Neuronal stem cell (in vitro differentiated cells): Measurements from ENCODE around the gene FAM53A.
A peak's percentile ranks its signal among the peaks of the same experiment; 100 is the strongest.

Experiments
- DNase-seq: peaks from one replicate; pipeline ENCODE4 v3.0.0-alpha.2; 2013; ENCODE audit warnings: low spot score
- H2AFZ ChIP-seq: one replicate; pipeline ENCODE4 v1.6.1; 2013; ENCODE audit warnings: mild to moderate bottlenecking, low read length, inconsistent platforms
- H2AK5ac ChIP-seq: 2 replicates; pipeline ENCODE4 v1.6.1; 2013; ENCODE audit warnings: low read depth, mild to moderate bottlenecking, inconsistent platforms, low read length, moderate library complexity, mixed read lengths
- H2BK120ac ChIP-seq: 2 replicates; pipeline ENCODE4 v1.6.1; 2013; ENCODE audit warnings: low read depth, mild to moderate bottlenecking, inconsistent platforms, low read length, moderate library complexity, mixed read lengths
- H2BK12ac ChIP-seq: one replicate; pipeline ENCODE4 v1.6.1; 2013; ENCODE audit warnings: low read length, inconsistent platforms
- H2BK15ac ChIP-seq: 2 replicates; pipeline ENCODE4 v1.6.1; 2013; ENCODE audit warnings: mild to moderate bottlenecking, low read length, inconsistent platforms, mixed read lengths
- H2BK5ac ChIP-seq: one replicate; pipeline ENCODE4 v1.6.1; 2013; ENCODE audit warnings: inconsistent platforms, mild to moderate bottlenecking, low read length, moderate library complexity
- H3K14ac ChIP-seq: one replicate; pipeline ENCODE4 v1.6.1; 2013; ENCODE audit warnings: low read length, inconsistent platforms
- H3K18ac ChIP-seq: 2 replicates; pipeline ENCODE4 v1.6.1; 2013; ENCODE audit warnings: low read length, inconsistent platforms
- H3K23ac ChIP-seq: 2 replicates; pipeline ENCODE4 v1.6.1; 2013; ENCODE audit warnings: low read depth, mild to moderate bottlenecking, mixed read lengths, low read length, inconsistent platforms; ENCODE audit not compliant: poor library complexity
- H3K27ac ChIP-seq: replicated peaks from 3 replicates; pipeline ENCODE4 v1.5.1; 2013; ENCODE audit warnings: low read length, inconsistent platforms
- H3K27me3 ChIP-seq, 3 experiments: 2 replicates each; pipeline ENCODE4 v1.6.1; 2013; ENCODE audit warnings: low read length in 3 of 3, mild to moderate bottlenecking in 2 of 3, inconsistent platforms in 1 of 3, low read depth in 1 of 3, mixed read lengths in 1 of 3, moderate library complexity in 1 of 3; ENCODE audit not compliant: control insufficient read depth in 3 of 3, insufficient read depth in 3 of 3
- H3K36me3 ChIP-seq, 2 donors: replicated peaks in 1 of 2; 2 replicates each; pipeline ENCODE4 v1.6.1; 2013; ENCODE audit warnings: low read length in 2 of 2; ENCODE audit not compliant: control insufficient read depth in 2 of 2, insufficient read depth in 2 of 2
- H3K4ac ChIP-seq: 2 replicates; pipeline ENCODE4 v1.6.1; 2013; ENCODE audit warnings: inconsistent platforms, mild to moderate bottlenecking, low read length, moderate library complexity
- H3K4me1 ChIP-seq, 2 donors: 1 replicate in 1 of 2; 2 replicates in 1 of 2; pipeline ENCODE4 v1.6.1; 2013; ENCODE audit warnings: low read length in 2 of 2, low read depth in 1 of 2; ENCODE audit not compliant: control insufficient read depth in 2 of 2, insufficient read depth in 1 of 2
- H3K4me2 ChIP-seq: one replicate; pipeline ENCODE4 v1.6.1; 2013; ENCODE audit warnings: mild to moderate bottlenecking, low read length, inconsistent platforms; ENCODE audit not compliant: insufficient read depth, poor library complexity, severe bottlenecking
- H3K4me3 ChIP-seq, 2 donors: 2 replicates each; pipeline ENCODE4 v1.5.1; 2013; ENCODE audit warnings: low read length in 2 of 2, mild to moderate bottlenecking in 2 of 2, inconsistent platforms in 1 of 2, moderate library complexity in 1 of 2
- H3K79me1 ChIP-seq: one replicate; pipeline ENCODE4 v1.6.1; 2013; ENCODE audit warnings: low read depth, mild to moderate bottlenecking, inconsistent platforms, low read length, moderate library complexity
- H3K9ac ChIP-seq: one replicate; pipeline ENCODE4 v1.6.1; 2013; ENCODE audit warnings: mild to moderate bottlenecking, low read depth, low read length, inconsistent platforms; ENCODE audit not compliant: poor library complexity
- H3K9me3 ChIP-seq, 2 donors: replicated peaks in 1 of 2; 2 replicates each; pipeline versions ENCODE3 to v1.6.1; 2013; ENCODE audit warnings: low read length in 2 of 2, mild to moderate bottlenecking in 2 of 2, inconsistent platforms in 1 of 2, low read depth in 1 of 2, mixed read lengths in 1 of 2, moderate library complexity in 1 of 2; ENCODE audit not compliant: control insufficient read depth in 2 of 2, insufficient read depth in 1 of 2
- H4K8ac ChIP-seq: one replicate; pipeline ENCODE4 v1.6.1; 2013; ENCODE audit warnings: low read depth, mild to moderate bottlenecking, inconsistent platforms, low read length, moderate library complexity
- H4K91ac ChIP-seq: one replicate; pipeline ENCODE4 v1.6.1; 2013; ENCODE audit warnings: low read length, low read depth, mild to moderate bottlenecking, inconsistent platforms; ENCODE audit not compliant: poor library complexity
- WGBS, 2 donors: extraction: QIAGEN DNeasy Blood & Tissue Kit; methylation state at CpG; one replicate each; pipeline ENCODE4 v1.1.7; 2013; ENCODE audit warnings: missing lambda C conversion rate in 2 of 2, mixed read lengths in 1 of 2; ENCODE audit not compliant: insufficient read length in 2 of 2, insufficient replicate concordance in 1 of 2; ENCODE audit errors: extremely low coverage in 2 of 2; 5-methylcytosine and 5-hydroxymethylcytosine counted together

The FAM53A gene

GRCh38 chr4:1663549-1663948 lies 20.6 kb downstream of the FAM53A start:
- Histone ChIP-seq H3K4me1 (peaks cover 0 to 1% of the 10 kb centered on the region in 2 donors), H3K36me3 (no peaks in the 10 kb centered on the region), H2AFZ (no peak overlapping the region), H3K4me3 (no peak overlapping the region), H2BK12ac (no peak overlapping the region), H3K4ac (no peak overlapping the region), H3K27ac (no peak overlapping the region), H3K27me3 (no peaks in the 10 kb centered on the region), H2BK120ac (no peak overlapping the region), H3K4me2 (no peak overlapping the region), H4K91ac (no peak overlapping the region), H3K23ac (no peak overlapping the region), H2AK5ac (no peak overlapping the region), H3K9ac (no peak overlapping the region), H3K9me3 (no peaks in the 10 kb centered on the region), H4K8ac (no peak overlapping the region), H3K79me1 (no peaks in the 10 kb centered on the region), H3K14ac (no peak overlapping the region), H3K18ac (no peak overlapping the region), H2BK15ac (no peak overlapping the region), H2BK5ac (no peak overlapping the region)
- no peak for DNase-seq
- no CpG with 5 or more reads among the region's 5 CpGs for WGBS, 2 donors

- no peaks in the 10 kb centered on the region for H3K79me1 ChIP-seq
- H3K9ac ChIP-seq = no peak overlapping the region
- H3K36me3 ChIP-seq = no peaks in the 10 kb centered on the region
- no CpG with 5 or more reads among the region's 14 CpGs for WGBS, 2 donors
- no peak overlapping the region for H3K23ac ChIP-seq
- no peaks in the 10 kb centered on the region for H3K27me3 ChIP-seq
- H2AFZ ChIP-seq = no peak overlapping the region
- no peaks in the 10 kb centered on the region for H3K4me1 ChIP-seq
- H2BK15ac ChIP-seq = no peak overlapping the region
- H3K4me3 ChIP-seq = no peak overlapping the region
- H3K14ac ChIP-seq = no peak overlapping the region
- H3K4me2 ChIP-seq = no peak overlapping the region
- H3K18ac ChIP-seq = no peak overlapping the region
- no peak overlapping the region for H2AK5ac ChIP-seq
- no peak overlapping the region for H2BK12ac ChIP-seq
- no peak overlapping the region for H4K91ac ChIP-seq
- DNase-seq = no peak
- no peak overlapping the region for H2BK120ac ChIP-seq
- no peak overlapping the region for H3K4ac ChIP-seq
- no peak overlapping the region for H2BK5ac ChIP-seq
- H3K9me3 ChIP-seq = no peaks in the 10 kb centered on the region
- H3K27ac ChIP-seq = no peak overlapping the region
- H4K8ac ChIP-seq = no peak overlapping the region
Measured at GRCh38 chr4:1661695-1662094, 22.4 kb downstream of the FAM53A start.

- H3K79me1 ChIP-seq = no peaks in the 10 kb centered on the region
- H3K4me3 ChIP-seq = no peak overlapping the region
- no peaks in the 10 kb centered on the region for H3K36me3 ChIP-seq
- peak overlapping the region; percentile 64 for H3K18ac ChIP-seq
- H3K4me1 ChIP-seq = no peaks in the 10 kb centered on the region
- H2AK5ac ChIP-seq = no peak overlapping the region
- H4K91ac ChIP-seq = peak overlapping the region; percentile 25
- no peak for DNase-seq
- WGBS, 2 donors = no CpG with 5 or more reads among the region's 25 CpGs
- H2BK12ac ChIP-seq = no peak overlapping the region
- no peak overlapping the region for H3K4ac ChIP-seq
- no peaks in the 10 kb centered on the region for H3K27me3 ChIP-seq
- H2BK5ac ChIP-seq = no peak overlapping the region
- H4K8ac ChIP-seq = no peak overlapping the region
- no peak overlapping the region for H2BK120ac ChIP-seq
- no peak overlapping the region for H2BK15ac ChIP-seq
- H3K4me2 ChIP-seq = no peak overlapping the region
- H3K9me3 ChIP-seq = no peaks in the 10 kb centered on the region
- H2AFZ ChIP-seq = no peak overlapping the region
- H3K14ac ChIP-seq = peak overlapping the region; percentile 38
- H3K9ac ChIP-seq = peak overlapping the region; percentile 16
- H3K27ac ChIP-seq = no peak overlapping the region
- no peak overlapping the region for H3K23ac ChIP-seq
Measured at GRCh38 chr4:1660948-1661677, 23.0 kb downstream of the FAM53A start.

DNA sequence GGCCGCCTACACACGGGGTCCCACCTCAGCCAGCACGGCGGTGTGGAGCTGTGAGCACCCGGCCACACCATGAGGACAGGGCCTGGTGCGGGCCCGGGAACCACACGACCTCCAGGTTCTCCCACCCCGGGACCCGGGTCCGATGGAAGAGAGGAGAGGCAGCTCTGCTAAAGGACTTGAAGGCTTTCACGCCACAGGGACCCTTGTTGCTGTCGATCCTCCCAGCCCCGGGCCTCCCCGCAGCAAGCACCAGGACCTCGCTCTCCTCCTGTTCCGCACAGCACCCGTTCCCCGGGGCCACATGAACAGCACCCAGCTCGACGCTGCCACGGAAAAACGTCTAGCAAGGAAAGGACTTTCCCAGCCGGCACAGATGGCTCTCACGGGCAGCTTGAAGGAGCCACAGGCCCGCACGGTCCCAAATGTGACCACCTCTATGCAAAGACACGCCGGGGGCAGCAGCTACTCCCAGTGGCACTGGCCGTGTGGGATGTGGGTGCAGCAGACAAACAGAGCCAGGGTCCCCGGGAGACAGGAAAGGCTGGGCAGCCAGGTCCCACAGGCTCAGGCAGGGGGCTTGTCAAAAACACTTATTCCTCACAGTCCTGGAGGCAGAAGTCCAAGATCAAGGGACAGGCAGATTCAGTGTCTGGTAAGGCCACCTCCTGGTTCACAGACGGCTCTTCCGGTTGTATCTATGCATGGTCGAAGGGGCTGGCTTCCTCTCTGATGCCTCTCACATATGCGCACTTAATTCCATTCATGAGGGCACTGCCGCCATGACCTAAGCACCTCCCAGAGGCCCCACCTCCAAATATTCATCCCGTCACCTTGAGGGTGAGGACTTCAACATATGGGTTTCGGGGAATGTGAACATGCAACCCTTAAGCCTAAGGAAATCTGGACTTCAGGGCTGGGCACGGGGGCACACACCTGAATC lies 24.7 kb downstream of the FAM53A start:
- Histone ChIP-seq H4K8ac (no peak overlapping the region), H3K4me1 (no peaks in the 10 kb centered on the region), H2BK15ac (peak overlapping the region; percentile 55), H2AFZ (no peak overlapping the region), H3K4me3 (peak overlapping the region in 1 of 2 donors; percentile 1), H3K18ac (peak overlapping the region; percentile 13), H3K27me3 (no peaks in the 10 kb centered on the region), H4K91ac (no peak overlapping the region), H3K79me1 (no peaks in the 10 kb centered on the region), H3K9me3 (no peaks in the 10 kb centered on the region), H2BK12ac (no peak overlapping the region), H2BK120ac (no peak overlapping the region), H2AK5ac (no peak overlapping the region), H3K4ac (peak overlapping the region; percentile 66), H3K14ac (no peak overlapping the region), H3K27ac (no peak overlapping the region), H3K36me3 (no peaks in the 10 kb centered on the region), H3K4me2 (no peak overlapping the region), H3K23ac (peak overlapping the region; percentile 55), H2BK5ac (no peak overlapping the region), H3K9ac (no peak overlapping the region)
- no peak for DNase-seq
- WGBS, 2 donors = no CpG with 5 or more reads among the region's 39 CpGs
